Transverse colon (tissue), 4 donors: Measurements from ENCODE around the gene HINT2.

Experiments
- CTCF ChIP-seq, 5 experiments: fragments of 200-600 bp in 3 of 5; fragments of 450-650 bp in 2 of 5; sonication (generic) in 3 of 5; IDR thresholded peaks; 1 replicate in 2 of 5; 2 replicates in 3 of 5; pipeline ENCODE4 v1.5.1; 2016 to 2017; ENCODE audit warnings: antibody characterized with exemption in 5 of 5, inconsistent platforms in 3 of 5, mild to moderate bottlenecking in 2 of 5, moderate library complexity in 1 of 5
- POLR2A ChIP-seq: fragments of 450-650 bp; IDR thresholded peaks from one replicate; pipeline ENCODE4 v1.6.1; 2016; ENCODE audit warnings: antibody characterized with exemption, mild to moderate bottlenecking, moderate library complexity
- POLR2AphosphoS5 ChIP-seq, 3 donors: sonication (generic); formaldehyde crosslinking; IDR thresholded peaks; one replicate each; pipeline ENCODE4 v1.6.1; 2016; ENCODE audit warnings: antibody characterized with exemption in 3 of 3

GRCh38 chr9:35792024-35792813, 22.6 kb downstream of the HINT2 start:
- TF ChIP-seq CTCF (IDR thresholded peaks at IDR 0.05) = no peak
- no peak for TF ChIP-seq POLR2AphosphoS5 (IDR thresholded peaks at IDR 0.05)
- TF ChIP-seq POLR2A = no peak
